ENCODE data around the gene KIF15.

Gene KIF15

DNA sequence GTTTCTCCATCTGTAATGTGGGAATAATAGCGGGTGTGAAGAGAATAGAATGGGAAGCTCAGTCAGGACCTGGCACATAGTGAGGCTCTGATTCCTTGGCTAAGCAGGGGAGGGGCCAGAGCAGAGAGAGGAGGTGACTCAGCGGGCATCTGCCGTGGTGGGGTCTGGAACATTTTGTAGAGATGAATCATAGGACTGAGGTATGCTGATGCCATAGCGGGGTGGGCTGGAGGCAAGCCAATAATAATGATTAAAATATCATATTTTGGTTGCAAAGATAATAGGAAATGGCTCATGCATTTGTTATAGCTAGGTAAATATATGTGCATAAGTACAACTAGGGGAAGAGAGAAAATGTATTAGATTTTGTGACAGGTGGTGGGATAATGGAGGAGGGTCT is 124.0 kb downstream of the KIF15 start:
- DNase-seq: no peak

DNA sequence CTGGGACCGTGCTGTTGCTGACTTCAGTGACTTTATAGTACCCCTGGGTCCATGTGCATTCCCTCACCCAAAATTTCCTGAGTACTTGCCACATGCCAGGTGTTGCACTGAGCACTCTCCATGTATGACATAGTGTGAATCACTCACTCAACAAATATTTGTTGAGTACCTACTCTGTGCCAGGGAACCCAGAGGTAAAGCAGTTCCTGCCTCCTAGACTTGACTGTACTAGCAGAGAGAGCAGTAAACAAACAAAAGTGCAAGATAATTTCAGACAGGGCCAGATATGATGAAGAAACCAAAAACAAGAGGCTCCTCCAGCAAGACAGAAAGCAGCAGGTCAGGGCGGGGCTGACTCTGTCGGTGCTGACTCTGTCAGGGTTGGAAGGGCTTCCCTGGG is 125.0 kb downstream of the KIF15 start:
- DNase-seq: no peak

DNA sequence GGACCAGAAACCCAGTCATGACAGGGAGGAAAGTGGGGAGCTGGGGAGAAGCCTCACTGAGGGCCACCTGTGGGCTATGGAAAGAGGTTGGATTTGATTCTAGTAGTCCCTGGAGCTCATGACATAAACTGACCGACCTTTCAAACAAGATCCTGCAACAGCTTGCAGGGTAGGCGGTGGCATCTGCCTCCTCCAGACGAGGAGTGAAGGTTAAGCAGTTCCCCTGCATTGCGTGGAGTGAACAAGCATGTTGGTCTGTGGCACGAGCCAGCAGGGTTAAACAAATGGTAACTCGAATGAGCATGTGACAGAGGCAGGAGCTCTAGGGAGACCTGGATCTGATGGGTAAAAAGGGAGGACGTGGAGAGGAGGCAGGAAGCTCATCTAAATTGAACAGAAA is 125.5 kb downstream of the KIF15 start:
- DNase-seq: no peak

DNA sequence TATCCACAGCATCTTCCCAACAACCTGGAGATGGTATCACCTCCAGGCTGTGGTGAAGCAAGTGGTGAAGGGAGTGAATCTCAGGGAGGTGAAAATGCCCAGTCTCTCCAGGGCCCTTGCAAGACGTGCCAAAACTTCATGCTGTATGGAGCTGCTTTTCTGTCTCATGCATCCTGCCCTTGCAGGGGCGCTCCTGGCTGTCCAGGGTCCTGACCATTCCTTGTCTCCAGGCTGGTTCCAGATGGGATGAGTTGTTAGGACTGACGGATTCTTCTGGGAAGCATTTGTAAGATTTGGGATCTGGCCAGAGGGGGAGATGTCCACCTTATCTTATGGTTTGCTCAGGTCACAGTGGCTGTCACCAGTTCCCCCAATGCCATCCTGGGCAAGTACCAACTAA is 128.7 kb downstream of the KIF15 start:
- no peak for DNase-seq

DNA sequence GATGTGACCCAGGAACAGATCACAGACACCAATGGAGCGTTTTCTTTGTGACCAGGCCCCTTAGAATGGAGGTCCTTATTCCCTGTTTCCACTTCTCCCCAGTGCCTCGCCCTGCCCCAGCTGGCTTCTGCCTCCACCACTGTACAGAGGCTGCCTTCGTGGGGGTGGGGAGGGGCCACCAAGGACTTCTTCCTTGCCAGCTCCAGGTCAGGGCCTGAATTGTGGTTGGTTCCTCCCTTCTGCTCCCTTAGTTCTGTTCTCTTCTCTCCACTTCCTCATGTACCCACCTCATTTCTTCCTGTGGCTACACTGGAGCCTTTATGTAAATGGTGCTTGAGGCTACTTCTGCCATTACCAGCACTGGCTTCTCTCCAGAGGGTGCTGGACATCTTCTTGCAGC is 129.3 kb downstream of the KIF15 start:
- no peak for DNase-seq

DNA sequence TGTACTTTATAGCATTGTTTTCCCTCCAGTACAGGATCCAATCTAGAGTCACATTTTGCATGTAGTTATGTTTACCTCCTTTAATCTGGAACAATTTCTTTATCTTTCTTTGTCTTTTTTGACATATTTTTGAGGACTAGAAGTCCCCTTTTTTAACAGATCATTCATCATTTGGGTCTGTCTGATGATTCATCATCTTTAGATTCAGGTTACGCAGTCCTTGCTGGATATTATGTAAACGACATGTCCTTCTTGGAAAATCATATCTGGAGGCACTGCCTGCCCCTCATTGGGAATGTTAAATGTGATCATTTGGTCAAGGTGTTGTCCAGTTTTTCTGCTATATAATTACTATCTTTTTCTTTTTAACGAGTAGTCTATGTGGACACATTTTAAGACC is 131.1 kb downstream of the KIF15 start:
- no peak for DNase-seq

DNA sequence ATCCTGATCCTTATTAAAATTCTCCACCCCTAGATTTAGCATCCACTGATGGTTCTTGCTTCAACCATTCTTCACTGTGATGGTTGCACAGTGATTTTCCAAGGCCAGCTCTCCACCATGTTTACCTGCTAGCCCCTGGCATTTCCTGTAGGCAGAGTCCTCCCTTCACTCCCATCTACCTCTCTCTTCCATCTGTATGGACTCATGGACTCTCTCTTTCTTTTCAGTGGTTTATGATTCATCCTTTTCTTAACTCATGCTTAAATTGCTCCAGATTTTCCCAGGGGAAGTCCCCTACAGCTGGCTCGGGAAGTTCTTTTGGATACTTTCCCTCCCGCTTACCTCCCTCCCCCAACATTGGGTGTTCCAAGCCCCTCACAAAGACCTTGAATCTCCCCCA is 131.5 kb downstream of the KIF15 start:
- no peak for DNase-seq

DNA sequence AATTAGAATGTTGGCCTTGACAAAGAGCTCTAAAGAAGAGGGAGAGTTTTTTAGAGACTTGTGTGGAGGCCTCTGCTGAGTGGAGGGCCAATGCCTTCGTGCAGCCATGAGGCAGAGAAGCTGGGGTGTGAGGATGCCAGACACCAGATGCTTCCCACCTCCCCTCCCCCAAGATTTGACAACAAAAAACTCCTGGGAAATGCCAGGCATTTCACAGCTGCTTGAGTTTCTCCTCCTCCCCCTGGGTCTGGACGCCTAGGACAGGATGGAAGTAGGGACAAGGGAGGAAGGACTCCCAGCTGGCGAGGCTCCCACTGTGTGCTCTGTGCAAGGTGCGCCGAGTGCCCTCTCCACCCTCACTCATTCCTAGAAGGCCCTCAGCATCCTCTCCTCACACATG is 132.9 kb downstream of the KIF15 start:
- DNase-seq: no peak

DNA sequence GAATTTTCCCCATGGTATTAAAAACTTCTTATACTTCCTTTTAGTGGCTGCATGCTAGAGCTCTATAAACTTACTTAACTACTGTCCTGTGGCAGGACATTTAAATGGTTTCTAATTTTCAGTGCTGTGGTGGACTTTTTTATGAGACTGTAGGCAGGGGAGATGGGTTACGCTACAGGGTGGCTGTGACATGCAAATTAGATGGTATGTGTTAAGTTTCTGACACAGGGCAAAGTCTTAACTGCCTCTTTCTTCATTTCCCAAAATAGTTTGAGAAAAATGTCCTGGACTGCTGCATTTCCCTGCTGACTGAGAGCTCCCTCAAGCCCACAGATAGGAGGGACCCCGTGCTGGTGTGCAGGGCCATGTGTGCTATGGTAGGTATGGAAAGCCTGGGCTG is 134.8 kb downstream of the KIF15 start:
- no peak for DNase-seq

DNA sequence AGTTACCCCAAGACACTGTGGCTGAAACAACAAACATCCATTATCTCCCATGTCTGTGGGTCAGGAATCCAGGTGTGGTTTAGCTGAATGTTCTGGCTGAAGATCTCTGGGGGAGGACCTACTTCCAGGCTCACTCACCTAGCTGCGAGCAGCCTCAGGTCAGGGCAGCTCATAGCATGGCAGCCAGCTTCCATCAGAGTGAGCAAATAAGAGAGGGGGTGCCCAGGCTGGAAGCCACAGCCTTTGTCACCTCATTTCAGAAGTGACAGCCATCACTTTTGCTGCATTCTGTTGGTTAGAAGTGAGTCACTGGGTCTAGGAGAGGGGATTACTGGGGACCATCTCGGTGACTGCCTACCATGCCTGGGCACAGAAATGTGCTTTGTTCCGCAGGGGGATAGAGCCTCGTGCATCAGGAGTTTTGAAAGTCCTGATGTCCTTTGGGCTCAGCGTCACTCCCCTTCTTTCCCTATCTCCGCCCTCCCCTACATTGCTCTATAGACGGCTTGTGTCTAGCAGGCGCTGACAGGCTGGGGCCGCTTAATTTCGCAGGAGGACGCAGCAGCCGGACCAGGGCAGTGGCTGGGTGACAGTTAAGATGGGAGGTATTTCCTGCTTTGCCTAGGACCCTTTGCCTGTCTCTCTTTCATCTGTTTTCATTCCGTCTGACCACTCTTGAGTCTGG is 138.2 kb downstream of the KIF15 start:
- no peak for DNase-seq

DNA sequence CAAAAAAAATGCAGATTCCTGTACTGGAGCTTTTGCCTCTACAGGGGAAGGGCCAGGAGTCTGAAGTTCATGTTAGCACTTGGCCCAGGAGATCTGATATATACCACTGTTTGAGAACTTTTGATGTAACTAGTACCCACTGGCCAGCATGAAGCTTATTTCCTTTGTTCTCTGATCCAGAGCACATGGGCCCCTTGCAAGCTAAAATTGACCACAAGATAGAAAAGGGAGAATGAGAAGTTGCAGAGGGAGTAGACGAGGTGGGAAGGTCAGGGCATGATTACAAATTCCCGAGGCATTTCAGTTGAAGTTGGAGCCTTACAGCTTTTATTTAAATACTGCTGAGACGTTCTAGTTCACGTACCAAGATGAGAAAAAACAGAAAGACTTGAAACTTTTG is 141.0 kb downstream of the KIF15 start:
- DNase-seq: no peak
